Heart left ventricle (tissue), 16 donors: ENCODE results near the gene SLC5A10. TPM values are rescaled to one million over a fixed set of nuclear protein-coding genes. Genes with fewer than 3 reads are reported as not detected.

Source experiments
- ATAC-seq, 4 donors: fragments of 200-7000 bp; cut with Tn5 transposase; one replicate each; pipeline ENCODE4 v1.9.1; 2020 to 2022; ENCODE audit warnings: moderate library complexity in 4 of 4, mild to moderate bottlenecking in 3 of 4, moderate number of reproducible peaks in 1 of 4
- DNase-seq, 5 donors: peaks; one replicate each; pipeline ENCODE4 v3.0.0-alpha.2; 2020
- H3K27ac ChIP-seq, 12 donors: fragments of 200-600 bp; sonication (generic) in 4 of 12; one replicate each; pipeline versions ENCODE4 v1.5.0 to v1.8.0; 2016 to 2022; ENCODE audit warnings: mild to moderate bottlenecking in 2 of 12
- H3K27me3 ChIP-seq, 9 donors: fragments of 200-600 bp; sonication (generic) in 2 of 9; one replicate each; pipeline versions ENCODE4 v1.5.1 to v1.8.0; 2016 to 2022; ENCODE audit warnings: mild to moderate bottlenecking in 3 of 9
- H3K36me3 ChIP-seq, 9 donors: fragments of 200-600 bp; sonication (generic) in 2 of 9; one replicate each; pipeline versions ENCODE4 v1.5.0 to v1.8.0; 2018 to 2022; ENCODE audit warnings: mild to moderate bottlenecking in 2 of 9
- H3K4me1 ChIP-seq, 12 donors: fragments of 200-600 bp; sonication (generic) in 4 of 12; one replicate each; pipeline versions ENCODE4 v1.5.0 to v1.8.0; 2016 to 2022; ENCODE audit warnings: mild to moderate bottlenecking in 3 of 12
- H3K4me3 ChIP-seq, 12 donors: fragments of 200-600 bp; sonication (generic) in 4 of 12; one replicate each; pipeline versions ENCODE4 v1.5.0 to v1.8.0; 2017 to 2022; ENCODE audit warnings: mild to moderate bottlenecking in 9 of 12, moderate library complexity in 4 of 12
- H3K9me3 ChIP-seq, 12 donors: fragments of 200-600 bp; sonication (generic) in 4 of 12; one replicate each; pipeline versions ENCODE4 v1.5.0 to v1.8.0; 2016 to 2022; ENCODE audit warnings: mild to moderate bottlenecking in 1 of 12
- POLR2A ChIP-seq, 2 donors: fragments of 450-650 bp; IDR thresholded peaks; one replicate each; pipeline ENCODE4 v1.6.1; 2017; ENCODE audit warnings: antibody characterized with exemption in 2 of 2, mild to moderate bottlenecking in 2 of 2, moderate library complexity in 2 of 2
- WGBS, 4 donors: extraction: QIAGEN DNeasy Blood & Tissue Kit in 2 of 4; methylation state at CpG; one replicate each; pipeline versions ENCODE4 v1.1.5 to v1.1.7; 2013 to 2018; 5-methylcytosine and 5-hydroxymethylcytosine counted together
- intact Hi-C, 10 donors: fragments of 100-400 bp; cut with DNase I; formaldehyde crosslinking; loops; one replicate each; pipeline versions ENCODE4 v1.11.1 to v1.14.2; 2022
- polyA plus RNA-seq, 2 donors: library from polyadenylated mRNA; stranded (reverse); fragments of 200-250 nt; gene quantifications; one replicate each; pipeline ENCODE4 v1.2.3, GENCODE V29; 2013
- total RNA-seq, 9 donors: library from RNA; depleted of rRNA in 2 of 9; stranded (reverse); fragments of >200 nt in 2 of 9; fragmentation: NEBNext Ultra II Directional in 3 of 9; extraction: Animal tissue kit (Norgen Biotek cat#: 25700) in 3 of 9; gene quantifications; one replicate each; pipeline versions ENCODE4 v1.1.0 to v1.2.4, GENCODE V29; 2016 to 2023
- TF ChIP-seq, protein P1 (sequence below), 12 donors: fragments of 200-600 bp; sonication (generic) in 4 of 12; IDR thresholded peaks; one replicate each; pipeline versions ENCODE4 v1.5.0 to v1.8.0; 2018 to 2022; ENCODE audit warnings: antibody characterized with exemption in 12 of 12, mild to moderate bottlenecking in 5 of 12
- donor health status: ischemic (EF 13 %, LVEDD 7.1; RV severe dilation, severe dysfunction).
- donor health status: healthy with polysubstance abuse.
- donor health status: DM: no; HTN: yes; CAD: no.
- donor health status: DM: no; HTN: no; CAD: no.
- donor health status: ischemic (EF 25% LVEDD 6.9; RV normal size, moderate dysfunction).
- donor health status: ischemic (EF 25% LVEDD 5.7; RV mildly dilated, moderate dysfunction).
- donor health status: healthy.
- donor health status: DM: yes; HTN: yes; CAD: no.
- donor health status: ischemic (EF 35%, LVEDD 5.7; RV mildly dilated, moderate dysfunction).
- donor health status: nonischemic (EF 11% LVEDD 7.7; RV severe dilation, severe dysfunction).
- donor health status: DM: yes; HTN: yes; CAD: no.
- donor health status: PGD.
- donor health status: ischemic (EF 29% LVEDD 5.4; RV normal size, mild dysfunction).
- donor health status: nonischemic (EF 23%, LVEDD 6.1; RV moderate dilation, normal function).

The SLC5A10 gene
- total and polyA plus RNA-seq, 11 donors, result 0.04 to 0.31 (median 0.09) TPM; not detected in 7

DNA sequence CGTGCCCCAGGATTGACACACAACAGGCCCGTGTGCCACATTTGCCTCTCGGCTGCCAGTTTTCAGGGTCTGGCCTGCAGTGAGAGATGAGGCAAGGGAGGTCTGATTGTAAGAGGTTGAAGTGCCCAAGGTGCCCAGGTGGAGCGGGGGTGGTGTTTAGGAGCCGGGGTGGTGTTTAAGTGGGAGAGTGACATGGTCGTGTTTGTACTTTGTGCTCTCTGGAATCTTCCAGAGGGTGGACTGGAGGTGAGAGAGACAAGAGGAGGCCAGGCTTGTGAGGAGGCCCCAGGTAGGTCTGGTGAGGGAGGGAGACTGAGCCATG lies 10.5 kb downstream of the SLC5A10 start:
- H3K27ac ChIP-seq, result no peak overlapping the region
- intact Hi-C loops, result loop anchor here in 1 of 10 donors (2.0 kb wide), 1 partner anchor 20 kb away; no protein-coding TSS in a partner anchor
- H3K27me3 ChIP-seq, result no peaks in the 10 kb centered on the region
- TF ChIP-seq, protein P1, sequence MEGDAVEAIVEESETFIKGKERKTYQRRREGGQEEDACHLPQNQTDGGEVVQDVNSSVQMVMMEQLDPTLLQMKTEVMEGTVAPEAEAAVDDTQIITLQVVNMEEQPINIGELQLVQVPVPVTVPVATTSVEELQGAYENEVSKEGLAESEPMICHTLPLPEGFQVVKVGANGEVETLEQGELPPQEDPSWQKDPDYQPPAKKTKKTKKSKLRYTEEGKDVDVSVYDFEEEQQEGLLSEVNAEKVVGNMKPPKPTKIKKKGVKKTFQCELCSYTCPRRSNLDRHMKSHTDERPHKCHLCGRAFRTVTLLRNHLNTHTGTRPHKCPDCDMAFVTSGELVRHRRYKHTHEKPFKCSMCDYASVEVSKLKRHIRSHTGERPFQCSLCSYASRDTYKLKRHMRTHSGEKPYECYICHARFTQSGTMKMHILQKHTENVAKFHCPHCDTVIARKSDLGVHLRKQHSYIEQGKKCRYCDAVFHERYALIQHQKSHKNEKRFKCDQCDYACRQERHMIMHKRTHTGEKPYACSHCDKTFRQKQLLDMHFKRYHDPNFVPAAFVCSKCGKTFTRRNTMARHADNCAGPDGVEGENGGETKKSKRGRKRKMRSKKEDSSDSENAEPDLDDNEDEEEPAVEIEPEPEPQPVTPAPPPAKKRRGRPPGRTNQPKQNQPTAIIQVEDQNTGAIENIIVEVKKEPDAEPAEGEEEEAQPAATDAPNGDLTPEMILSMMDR (IDR thresholded peaks at IDR 0.05), result no peak
- TF ChIP-seq POLR2A (IDR thresholded peaks at IDR 0.05), result no peak
- WGBS, 4 donors, result 80 to 84% (median 81%) methylated on average over 6 of the region's 6 CpGs
- peaks cover 0 to 2% (median 0%) of the 10 kb centered on the region in 12 donors for H3K4me1 ChIP-seq
- ATAC-seq (no peak), DNase-seq (no peak)
- H3K9me3 ChIP-seq, result no peaks in the 10 kb centered on the region
- H3K4me3 ChIP-seq, result no peak overlapping the region
- H3K36me3 ChIP-seq, result no peaks in the 10 kb centered on the region

GRCh38 chr17:18963126-18964017 lies 11.4 kb downstream of the SLC5A10 start:
- Histone ChIP-seq H3K9me3 (no peaks in the 10 kb centered on the region), H3K4me3 (no peak overlapping the region), H3K27ac (no peak overlapping the region), H3K4me1 (peaks cover 0 to 2% (median 0%) of the 10 kb centered on the region in 12 donors), H3K27me3 (no peaks in the 10 kb centered on the region), H3K36me3 (no peaks in the 10 kb centered on the region)
- TF ChIP-seq POLR2A (IDR thresholded peaks at IDR 0.05), result no peak
- TF ChIP-seq, protein P1 (IDR thresholded peaks at IDR 0.05), result no peak
- WGBS, 4 donors, result 86 to 94% (median 90%) methylated on average over 14 to 23 of the region's 23 CpGs
- intact Hi-C loops, result loop anchor here in 1 of 10 donors (2.0 kb wide), 1 partner anchor 19 kb away; no protein-coding TSS in a partner anchor
- ATAC-seq (no peak), DNase-seq (peak in 1 of 5 donors; percentile 52)

GRCh38 chr17:18964018-18964351 lies 12.0 kb downstream of the SLC5A10 start:
- Histone ChIP-seq H3K9me3 (no peaks in the 10 kb centered on the region), H3K4me1 (peaks cover 0 to 2% (median 0%) of the 10 kb centered on the region in 12 donors), H3K27ac (no peak overlapping the region), H3K36me3 (no peaks in the 10 kb centered on the region), H3K27me3 (no peaks in the 10 kb centered on the region), H3K4me3 (no peak overlapping the region)
- intact Hi-C loops, result no loop called here
- TF ChIP-seq, protein P1 (IDR thresholded peaks at IDR 0.05), result no peak
- TF ChIP-seq POLR2A (IDR thresholded peaks at IDR 0.05), result no peak
- whole genome bisulfite sequencing, 4 donors, result 88 to 90% (median 89%) methylated on average over 9 of the region's 9 CpGs
- DNase-seq (no peak), ATAC-seq (no peak)

DNA sequence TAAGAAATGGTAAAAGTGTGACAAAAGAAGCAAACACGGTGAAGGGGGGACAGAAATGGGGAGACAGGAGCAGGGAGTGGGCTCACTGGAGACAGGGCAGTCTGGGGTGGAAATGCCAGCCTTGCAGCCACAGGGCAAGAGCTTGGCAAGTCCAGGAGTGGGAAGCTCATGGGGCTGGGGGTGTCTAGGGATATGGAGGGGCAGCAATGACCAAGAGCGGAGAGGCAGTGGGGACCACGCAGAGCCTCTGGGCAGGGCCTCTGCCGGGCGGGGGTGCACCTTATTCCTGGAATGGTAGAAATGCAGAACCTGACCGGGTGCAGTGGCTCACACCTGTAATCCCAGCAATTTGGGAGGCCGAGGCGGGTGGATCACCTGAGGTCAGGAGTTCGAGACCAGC lies 12.6 kb downstream of the SLC5A10 start:
- ATAC-seq (no peak), DNase-seq (no peak)
- H3K36me3 ChIP-seq, result no peaks in the 10 kb centered on the region
- WGBS, 4 donors, result 89 to 96% (median 92%) methylated on average over 9 of the region's 9 CpGs
- no peak for TF ChIP-seq POLR2A (IDR thresholded peaks at IDR 0.05)
- TF ChIP-seq, protein P1 (IDR thresholded peaks at IDR 0.05), result no peak
- H3K27me3 ChIP-seq, result no peaks in the 10 kb centered on the region
- peaks cover 0 to 2% (median 0%) of the 10 kb centered on the region in 12 donors for H3K4me1 ChIP-seq
- H3K27ac ChIP-seq, result no peak overlapping the region
- H3K4me3 ChIP-seq, result no peak overlapping the region
- H3K9me3 ChIP-seq, result no peaks in the 10 kb centered on the region
- intact Hi-C loops, result no loop called here
